BJ (cell line): Measurements from ENCODE around the gene TGFB3. TPM values are rescaled to one million over a fixed set of nuclear protein-coding genes. Genes with fewer than 3 reads are reported as not detected.

Experiments
- CTCF ChIA-PET: fragments of 350-600 bp; formaldehyde crosslinking; extraction: SDS; loops from one replicate; lab custom pipeline; 2021; ENCODE audit warnings: antibody characterized with exemption, inconsistent platforms; lab: Yijun Ruan, JAX
- POLR2A ChIA-PET: fragments of 300-600 bp; sonication (Branson Sonifier 250); formaldehyde crosslinking; extraction: SDS; loops from one replicate; lab custom pipeline; 2021; ENCODE audit warnings: antibody characterized with exemption; lab: Charles Lee
- DNase-seq: peaks from one replicate; pipeline ENCODE4 v3.0.0-alpha.2; 2011; ENCODE audit warnings: low read depth
- H3K27me3 ChIP-seq: 2 replicates; pipeline ENCODE4 v1.6.0; 2011; ENCODE audit warnings: low read length; ENCODE audit not compliant: control insufficient read depth, insufficient read depth
- H3K36me3 ChIP-seq: 2 replicates; pipeline ENCODE4 v1.5.1; 2011; ENCODE audit warnings: low read length; ENCODE audit not compliant: control insufficient read depth, insufficient read depth
- H3K4me3 ChIP-seq: 2 replicates; pipeline ENCODE4 v1.5.1; 2011; ENCODE audit warnings: low read depth, mild to moderate bottlenecking, control low read depth, low read length
- polyA minus RNA-seq: library from RNA; depleted of rRNA, polyadenylated mRNA; stranded (reverse); fragments of >200 nt; gene quantifications from 2 replicates; pipeline ENCODE4 v1.2.3, GENCODE V29; 2011; rRNA and poly(A)+ RNA removed
- polyA plus RNA-seq: library from polyadenylated mRNA; depleted of rRNA; stranded (reverse); fragments of >200 nt; gene quantifications from 2 replicates; pipeline ENCODE4 v1.2.3, GENCODE V29; 2011; rRNA removed
- TF ChIP-seq, protein P1 (sequence below): IDR thresholded peaks from 2 replicates; pipeline ENCODE4 v1.5.1; 2011; ENCODE audit warnings: low read depth, mild to moderate bottlenecking, control low read depth, inconsistent platforms, low read length, moderate library complexity; ENCODE audit not compliant: insufficient read depth

The TGFB3 gene
- polyA plus RNA-seq (5.8 and 6.7 TPM in 2 replicates), polyA minus RNA-seq (7.8 and 8.1 TPM in 2 replicates)

DNA sequence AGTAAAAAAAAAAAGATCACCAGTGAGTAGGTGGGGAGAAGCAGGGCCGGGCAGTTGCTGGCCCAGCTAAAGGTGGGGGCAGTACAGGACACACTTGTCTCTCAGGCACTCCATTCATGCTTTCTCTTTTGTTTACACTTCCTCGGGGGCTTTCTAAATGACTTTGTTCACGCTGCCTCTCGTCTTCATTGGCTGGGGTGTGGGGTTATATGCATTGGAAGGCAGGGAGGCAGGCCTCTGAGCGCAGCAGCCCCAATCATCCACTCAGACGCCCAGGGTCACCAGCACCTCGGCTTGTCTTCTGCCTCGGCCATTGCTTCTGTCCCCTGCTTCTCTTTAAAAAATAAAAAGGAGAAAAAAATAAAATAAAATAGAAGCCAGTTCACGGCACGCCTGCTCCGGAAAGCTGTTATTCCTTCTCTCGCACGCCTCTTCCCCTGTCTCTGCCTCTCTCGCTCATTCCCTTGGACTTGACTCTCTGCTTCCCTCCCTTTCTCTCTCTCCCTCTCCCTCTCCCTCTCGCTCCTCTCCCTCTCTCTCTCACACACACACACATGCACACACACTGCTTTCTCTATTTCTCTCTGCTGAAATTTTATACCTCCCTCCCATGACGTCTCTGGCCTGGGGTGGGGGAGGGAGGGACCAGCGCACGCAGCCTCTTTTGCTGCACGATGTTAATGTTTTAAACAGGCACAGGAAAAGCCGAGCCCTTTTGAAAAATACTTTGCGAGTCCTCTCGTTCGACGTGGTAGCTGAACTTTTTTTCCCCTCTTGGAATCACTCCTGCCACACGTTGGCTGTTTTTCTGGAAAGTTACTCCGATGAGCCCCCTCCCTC lies at the start of gene TGFB3:
Gene TGFB3 (minus strand): TSS at position 570 of the 840 bp plus-strand sequence. CDS start 1,102 bp downstream, outside the sequence.
- Histone ChIP-seq H3K36me3 (no peaks in the 10 kb centered on the region), H3K27me3 (no peaks in the 10 kb centered on the region), H3K4me3 (peak within 1 kb of the TSS; percentile 54)
- DNase-seq = peak; percentile 70
- ChIA-PET POLR2A (interaction anchor here (1.3 kb wide), 1 partner anchor 274 kb away, joined by 4 read pairs; no protein-coding TSS in a partner anchor), CTCF (interaction anchor here (0.6 to 13.4 kb wide), 29 partner anchors 8 to 405 kb away, joined by 3 to 296 read pairs (median 4); no protein-coding TSS in a partner anchor)
- TF ChIP-seq, protein P1, sequence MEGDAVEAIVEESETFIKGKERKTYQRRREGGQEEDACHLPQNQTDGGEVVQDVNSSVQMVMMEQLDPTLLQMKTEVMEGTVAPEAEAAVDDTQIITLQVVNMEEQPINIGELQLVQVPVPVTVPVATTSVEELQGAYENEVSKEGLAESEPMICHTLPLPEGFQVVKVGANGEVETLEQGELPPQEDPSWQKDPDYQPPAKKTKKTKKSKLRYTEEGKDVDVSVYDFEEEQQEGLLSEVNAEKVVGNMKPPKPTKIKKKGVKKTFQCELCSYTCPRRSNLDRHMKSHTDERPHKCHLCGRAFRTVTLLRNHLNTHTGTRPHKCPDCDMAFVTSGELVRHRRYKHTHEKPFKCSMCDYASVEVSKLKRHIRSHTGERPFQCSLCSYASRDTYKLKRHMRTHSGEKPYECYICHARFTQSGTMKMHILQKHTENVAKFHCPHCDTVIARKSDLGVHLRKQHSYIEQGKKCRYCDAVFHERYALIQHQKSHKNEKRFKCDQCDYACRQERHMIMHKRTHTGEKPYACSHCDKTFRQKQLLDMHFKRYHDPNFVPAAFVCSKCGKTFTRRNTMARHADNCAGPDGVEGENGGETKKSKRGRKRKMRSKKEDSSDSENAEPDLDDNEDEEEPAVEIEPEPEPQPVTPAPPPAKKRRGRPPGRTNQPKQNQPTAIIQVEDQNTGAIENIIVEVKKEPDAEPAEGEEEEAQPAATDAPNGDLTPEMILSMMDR = no peak

DNA sequence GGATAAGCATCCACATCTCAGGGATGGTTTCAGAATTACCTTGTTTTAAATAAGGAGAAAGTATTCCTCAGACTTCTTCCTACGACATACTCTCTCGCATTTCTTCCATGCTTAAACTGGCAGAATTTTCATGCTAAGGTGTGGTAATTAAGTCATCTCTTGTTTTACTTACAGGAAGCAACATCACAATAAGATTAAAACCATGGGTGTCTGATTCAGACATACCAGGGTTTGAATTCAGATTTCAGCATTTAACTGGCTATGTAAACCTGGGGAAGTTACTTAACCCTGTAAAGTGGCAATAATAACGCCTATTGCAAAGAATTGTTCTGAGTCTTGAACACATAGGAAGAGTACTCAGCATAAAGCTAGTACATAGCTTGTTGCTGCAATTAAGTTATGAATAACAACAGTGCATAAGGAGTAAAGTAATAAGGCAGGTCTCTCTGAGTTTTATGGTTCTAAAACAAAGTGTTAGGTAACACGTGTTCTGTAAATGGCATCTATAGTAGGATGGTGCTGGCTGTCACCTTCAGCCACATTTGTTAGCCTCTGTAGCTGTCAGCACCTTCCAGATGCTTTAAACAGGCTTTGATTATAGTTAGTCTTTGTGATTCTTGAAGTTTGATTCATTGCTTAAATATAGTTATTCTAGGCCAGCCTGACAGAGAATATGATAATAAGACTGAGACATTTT lies 42.6 kb upstream of the TGFB3 start:
- TF ChIP-seq, protein P1 = no peak
- H3K4me3 ChIP-seq = no peak overlapping the region
- no peaks in the 10 kb centered on the region for H3K27me3 ChIP-seq
- ChIA-PET CTCF (no interaction called here), POLR2A (no interaction called here)
- H3K36me3 ChIP-seq = peaks cover 4% of the 10 kb centered on the region
- no peak for DNase-seq

DNA sequence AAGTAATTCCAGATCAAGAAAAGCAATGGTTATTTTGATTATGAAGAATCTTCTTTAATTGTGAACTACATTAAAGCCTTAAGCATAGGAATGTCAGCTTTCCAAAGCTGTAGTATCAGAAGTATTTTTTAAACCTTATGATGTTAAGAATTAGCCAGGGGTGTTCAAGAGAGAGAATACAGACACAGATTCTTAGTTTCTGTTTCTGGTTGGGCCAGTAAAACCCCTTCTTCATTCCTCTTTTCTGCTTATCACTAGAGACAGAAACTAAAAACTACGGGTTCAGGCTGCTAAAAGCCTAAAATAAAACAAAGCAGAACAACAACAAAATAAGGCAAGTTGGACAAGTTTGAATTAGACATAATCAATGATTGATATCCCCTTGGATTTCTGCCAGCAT lies 42.0 kb upstream of the TGFB3 start:
- CTCF ChIA-PET = no interaction called here
- POLR2A ChIA-PET = no interaction called here
- no peaks in the 10 kb centered on the region for H3K27me3 ChIP-seq
- TF ChIP-seq, protein P1 = no peak
- H3K36me3 ChIP-seq = peaks cover 4% of the 10 kb centered on the region
- no peak overlapping the region for H3K4me3 ChIP-seq
- DNase-seq = no peak

DNA sequence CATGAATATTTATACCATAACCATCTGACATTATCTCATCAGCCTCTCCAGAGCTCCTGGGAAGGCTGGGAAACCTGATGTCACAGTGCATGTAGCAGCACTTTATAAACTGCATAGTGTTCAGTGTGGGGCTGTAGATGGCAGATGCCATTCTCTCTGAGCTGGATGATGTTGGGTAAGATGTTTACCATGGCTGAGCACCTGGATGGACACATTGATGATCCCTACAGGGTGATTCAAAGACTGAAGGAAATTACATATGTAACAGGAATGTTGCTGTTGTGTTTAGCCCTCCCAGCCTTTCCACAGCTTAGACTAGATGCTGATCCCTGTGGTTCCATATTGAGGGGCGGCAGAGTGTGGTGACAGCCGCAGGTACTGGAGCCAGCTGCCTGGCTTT lies 41.2 kb upstream of the TGFB3 start:
- no peaks in the 10 kb centered on the region for H3K27me3 ChIP-seq
- ChIA-PET CTCF (no interaction called here), POLR2A (no interaction called here)
- TF ChIP-seq, protein P1 = no peak
- H3K36me3 ChIP-seq = peaks cover 4% of the 10 kb centered on the region
- no peak overlapping the region for H3K4me3 ChIP-seq
- DNase-seq = no peak

DNA sequence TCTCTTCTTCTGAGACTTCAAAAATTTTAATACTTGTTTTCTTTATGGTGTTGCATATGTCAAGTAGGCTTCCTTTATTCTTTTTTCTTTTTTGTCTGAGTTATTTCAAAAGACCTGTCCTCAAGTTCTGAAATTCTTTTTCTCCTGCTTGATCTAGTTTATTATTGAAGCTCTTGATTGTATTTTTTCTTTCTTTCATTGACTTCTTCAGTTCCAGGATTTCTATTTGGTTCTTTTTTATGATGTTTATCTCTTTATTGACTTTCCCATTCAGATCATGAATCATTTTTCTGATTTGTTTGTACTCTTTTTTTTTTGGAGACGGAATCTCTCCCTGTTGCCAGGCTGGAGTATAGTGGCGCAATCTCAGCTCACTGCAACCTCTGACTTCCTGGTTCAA lies 37.9 kb upstream of the TGFB3 start:
- no peaks in the 10 kb centered on the region for H3K27me3 ChIP-seq
- no peak for DNase-seq
- TF ChIP-seq, protein P1 = no peak
- ChIA-PET CTCF (interaction anchor here (1.0 kb wide), 1 partner anchor 24 kb away, joined by 3 read pairs; no protein-coding TSS in a partner anchor), POLR2A (no interaction called here)
- H3K4me3 ChIP-seq = no peak overlapping the region
- H3K36me3 ChIP-seq = peaks cover 5% of the 10 kb centered on the region
